ENCODE measurements around the gene MICB.
"Not testable (repeated sequence)": the region's sequence is repeated elsewhere in the genome, so short reads cannot be mapped to it uniquely, and the experiment has no call there.

The MICB gene

GRCh38 chr6:31490115-31490873, 7.7 kb upstream of the MICB start:
- TF ChIP-seq CTCF (conservative IDR thresholded peaks at IDR 0.05; ENCODE audit: control insufficient read depth, insufficient read depth, low read depth, low read length): no peak
- no peak overlapping the region for H3K4me3 ChIP-seq (ENCODE audit: control insufficient read depth, low read depth, low read length)
- DNase-seq (ENCODE audit: low read depth): no peak

GRCh38 chr6:31493550-31493874, 4.4 kb upstream of the MICB start:
- not testable (repeated sequence) for DNase-seq (ENCODE audit: low read depth)
- peak overlapping the region; percentile 66 for H3K4me3 ChIP-seq (ENCODE audit: control insufficient read depth, low read depth, low read length)

- H3K4me3 ChIP-seq (ENCODE audit: control insufficient read depth, low read depth, low read length): peak overlapping the region; percentile 66
- peak; percentile 72 for DNase-seq (ENCODE audit: low read depth)
- TF ChIP-seq CTCF (conservative IDR thresholded peaks at IDR 0.05; ENCODE audit: control insufficient read depth, insufficient read depth, low read depth, low read length): peak; percentile 77
Measured at GRCh38 chr6:31493875-31494694, 3.9 kb upstream of the MICB start.

- no peak for TF ChIP-seq CTCF (conservative IDR thresholded peaks at IDR 0.05; ENCODE audit: control insufficient read depth, insufficient read depth, low read depth, low read length)
- peak overlapping the region; percentile 66 for H3K4me3 ChIP-seq (ENCODE audit: control insufficient read depth, low read depth, low read length)
- DNase-seq (ENCODE audit: low read depth): peak; percentile 56
Measured at GRCh38 chr6:31495580-31495979, 2.4 kb upstream of the MICB start.

- not testable (repeated sequence) for H3K4me3 ChIP-seq (ENCODE audit: control insufficient read depth, low read depth, low read length); DNase-seq (ENCODE audit: low read depth)
Measured at GRCh38 chr6:31496826-31497225, 1.1 kb upstream of the MICB start.

- no peak for DNase-seq (ENCODE audit: low read depth)
- H3K4me3 ChIP-seq (ENCODE audit: control insufficient read depth, low read depth, low read length): peak overlapping the region; percentile 33
- TF ChIP-seq CTCF (conservative IDR thresholded peaks at IDR 0.05; ENCODE audit: control insufficient read depth, insufficient read depth, low read depth, low read length): no peak
Measured at GRCh38 chr6:31498748-31499147, 803 bp downstream of the MICB start.

GRCh38 chr6:31499648-31500047, 1.7 kb downstream of the MICB start:
- DNase-seq (ENCODE audit: low read depth): not testable (repeated sequence)

GRCh38 chr6:31502586-31502985, 4.6 kb downstream of the MICB start:
- H3K4me3 ChIP-seq (ENCODE audit: control insufficient read depth, low read depth, low read length): no peak overlapping the region
- no peak for TF ChIP-seq CTCF (conservative IDR thresholded peaks at IDR 0.05; ENCODE audit: control insufficient read depth, insufficient read depth, low read depth, low read length)
- no peak for DNase-seq (ENCODE audit: low read depth)

More at GRCh38 chr6:31499648-31500047, 1.7 kb downstream of the MICB start:
- H3K4me3 ChIP-seq (ENCODE audit: control insufficient read depth, low read depth, low read length): not testable (repeated sequence)

- not testable (repeated sequence) for DNase-seq (ENCODE audit: low read depth); H3K4me3 ChIP-seq (ENCODE audit: control insufficient read depth, low read depth, low read length)
Measured at GRCh38 chr6:31509036-31509435, 11.1 kb downstream of the MICB start.
